OCI-LY1 (cell line): Measurements from ENCODE around the gene SYNE1.

Experiments
- EZH2 ChIP-seq: fragments of 200-600 bp; sonication (generic), shearing (Covaris generic); IDR thresholded peaks from 2 replicates; pipeline ENCODE4 v1.8.0; 2017; ENCODE audit warnings: borderline replicate concordance, mixed run types, mild to moderate bottlenecking, antibody characterized with exemption, low read length, moderate library complexity, mixed read lengths
- TF ChIP-seq, protein P1 (sequence below): fragments of 200-600 bp; sonication (generic), shearing (Covaris generic); IDR thresholded peaks from 2 replicates; pipeline ENCODE4 v1.5.1; 2017; ENCODE audit warnings: mild to moderate bottlenecking, antibody characterized with exemption, low read length, moderate library complexity, mixed read lengths

DNA sequence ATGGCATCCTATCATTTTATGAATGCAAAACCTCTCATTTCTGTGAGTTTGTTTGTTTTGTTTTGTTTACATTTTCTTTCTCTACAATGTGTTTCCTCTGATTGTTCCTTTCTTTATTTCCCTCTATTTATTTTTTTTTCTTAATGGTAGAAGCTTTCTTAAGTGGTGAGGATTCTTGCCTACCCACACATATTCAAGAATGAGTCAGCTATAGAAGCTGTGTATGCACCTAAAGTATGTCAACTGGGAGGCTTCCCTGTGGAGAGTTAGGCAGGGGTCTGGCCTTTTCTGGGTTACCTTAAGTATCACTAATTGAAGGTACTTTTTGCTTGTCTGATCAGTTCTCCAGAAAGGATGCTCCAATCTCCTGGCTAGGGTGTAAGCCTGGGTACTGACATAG lies 475.7 kb downstream of the SYNE1 start:
- TF ChIP-seq, protein P1, sequence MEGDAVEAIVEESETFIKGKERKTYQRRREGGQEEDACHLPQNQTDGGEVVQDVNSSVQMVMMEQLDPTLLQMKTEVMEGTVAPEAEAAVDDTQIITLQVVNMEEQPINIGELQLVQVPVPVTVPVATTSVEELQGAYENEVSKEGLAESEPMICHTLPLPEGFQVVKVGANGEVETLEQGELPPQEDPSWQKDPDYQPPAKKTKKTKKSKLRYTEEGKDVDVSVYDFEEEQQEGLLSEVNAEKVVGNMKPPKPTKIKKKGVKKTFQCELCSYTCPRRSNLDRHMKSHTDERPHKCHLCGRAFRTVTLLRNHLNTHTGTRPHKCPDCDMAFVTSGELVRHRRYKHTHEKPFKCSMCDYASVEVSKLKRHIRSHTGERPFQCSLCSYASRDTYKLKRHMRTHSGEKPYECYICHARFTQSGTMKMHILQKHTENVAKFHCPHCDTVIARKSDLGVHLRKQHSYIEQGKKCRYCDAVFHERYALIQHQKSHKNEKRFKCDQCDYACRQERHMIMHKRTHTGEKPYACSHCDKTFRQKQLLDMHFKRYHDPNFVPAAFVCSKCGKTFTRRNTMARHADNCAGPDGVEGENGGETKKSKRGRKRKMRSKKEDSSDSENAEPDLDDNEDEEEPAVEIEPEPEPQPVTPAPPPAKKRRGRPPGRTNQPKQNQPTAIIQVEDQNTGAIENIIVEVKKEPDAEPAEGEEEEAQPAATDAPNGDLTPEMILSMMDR, result no peak
- no peak for TF ChIP-seq EZH2
